Measurements from ENCODE around the gene CRHBP. TPM values are rescaled to one million over a fixed set of nuclear protein-coding genes. Genes with fewer than 3 reads are reported as not detected.

The CRHBP gene
- total and polyA plus RNA-seq, 9 of the 15 experiments (the other 6 are each of a cell fraction or from before 2014, with no cell fraction given), result not detected

- TF ChIP-seq SREBF2 (CRISPR knock-in tag; IDR thresholded peaks at IDR 0.05) (no peak), MCM3 (IDR thresholded peaks at IDR 0.05) (no peak), TSHZ1 (CRISPR knock-in tag; IDR thresholded peaks at IDR 0.05) (no peak), ZNF347 (CRISPR knock-in tag; IDR thresholded peaks at IDR 0.05; ENCODE audit: low read depth) (no peak), MXI1 (IDR thresholded peaks at IDR 0.05; ENCODE audit: low read depth, low read length) (no peak), IRF9 (tag; IDR thresholded peaks at IDR 0.05) (no peak), RAD21 (CRISPR knock-in tag; conservative IDR thresholded peaks at IDR 0.05 in 1 of 2, IDR thresholded peaks at IDR 0.05 in 1 of 2) (no peak), ADNP (tag; IDR thresholded peaks at IDR 0.05) (no peak), PRMT5 (CRISPR knock-in tag; IDR thresholded peaks at IDR 0.05) (no peak), ZNF408 (CRISPR knock-in tag; IDR thresholded peaks at IDR 0.05; ENCODE audit: low read depth) (no peak), MEIS2 (IDR thresholded peaks at IDR 0.05; ENCODE audit: partially characterized antibody) (peak; percentile 89), HMG20B (CRISPR knock-in tag; IDR thresholded peaks at IDR 0.05) (no peak), EWSR1 (IDR thresholded peaks at IDR 0.05; ENCODE audit: borderline replicate concordance, low read depth, partially characterized antibody) (no peak), BCL6 (CRISPR knock-in tag; IDR thresholded peaks at IDR 0.05) (no peak), PPARD (CRISPR knock-in tag; IDR thresholded peaks at IDR 0.05) (no peak), SFPQ (IDR thresholded peaks at IDR 0.05; ENCODE audit: low read depth, low read length) (no peak), C11orf30 (IDR thresholded peaks at IDR 0.05; ENCODE audit: low read depth) (no peak), ZNF551 (CRISPR knock-in tag; IDR thresholded peaks at IDR 0.05) (no peak), SP2 (IDR thresholded peaks at IDR 0.05; ENCODE audit: extremely low read depth, low read depth, low read length, poor library complexity, severe bottlenecking) (no peak), HMG20A (CRISPR knock-in tag; conservative IDR thresholded peaks at IDR 0.05) (no peak), DACH1 (IDR thresholded peaks at IDR 0.05; ENCODE audit: partially characterized antibody) (no peak)
These were observed 26.0 kb downstream of the CRHBP start (continued) for GRCh38 chr5:76978869-76979268.

Data from K562 (cell line).